Ascending aorta (tissue), 2 donors: ENCODE measurements around the gene IGFN1. TPM values are rescaled to one million over a fixed set of nuclear protein-coding genes. Genes with fewer than 3 reads are reported as not detected.

ENCODE experiments used
- DNase-seq, 2 donors: peaks; one replicate each; pipeline ENCODE4 v3.0.0-alpha.2; 2019; ENCODE audit warnings: low spot score in 2 of 2
- H3K27ac ChIP-seq, 2 donors: fragments of 200-600 bp; sonication (generic); one replicate each; pipeline ENCODE4 v1.5.1; 2016 to 2017; ENCODE audit warnings: mild to moderate bottlenecking in 1 of 2
- H3K27me3 ChIP-seq: fragments of 200-600 bp; sonication (generic); one replicate; pipeline ENCODE4 v1.5.1; 2017
- H3K36me3 ChIP-seq, 2 donors: fragments of 200-600 bp; sonication (generic); one replicate each; pipeline ENCODE4 v1.5.1; 2016
- H3K4me1 ChIP-seq, 2 donors: fragments of 200-600 bp; sonication (generic); one replicate each; pipeline ENCODE4 v1.5.1; 2016 to 2017; ENCODE audit warnings: mild to moderate bottlenecking in 1 of 2
- H3K4me3 ChIP-seq, 2 donors: fragments of 200-600 bp; sonication (generic); one replicate each; pipeline ENCODE4 v1.5.1; 2016 to 2017; ENCODE audit warnings: mild to moderate bottlenecking in 1 of 2
- H3K9me3 ChIP-seq, 2 donors: fragments of 200-600 bp; sonication (generic); one replicate each; pipeline ENCODE4 v1.5.1; 2016
- intact Hi-C: fragments of 100-400 bp; cut with DNase I; formaldehyde crosslinking; loops from one replicate; pipeline ENCODE4 v1.15.1; 2023
- total RNA-seq: library from RNA; depleted of rRNA; stranded (reverse); fragments of >200 nt; gene quantifications from one replicate; pipeline ENCODE4 v1.1.0, GENCODE V29; 2016
- TF ChIP-seq, protein P1 (sequence below), 3 experiments: fragments of 200-600 bp in 2 of 3; fragments of 450-650 bp in 1 of 3; sonication (generic) in 2 of 3; IDR thresholded peaks; one replicate each; pipeline ENCODE4 v1.5.1; 2016 to 2019; ENCODE audit warnings: antibody characterized with exemption in 3 of 3, mild to moderate bottlenecking in 1 of 3, moderate library complexity in 1 of 3

IGFN1 gene
- total RNA-seq, 1 donor from 2014 or later, result not detected

- Histone ChIP-seq H3K36me3 (no peaks in the 10 kb centered on the region), H3K9me3 (no peaks in the 10 kb centered on the region), H3K27me3 (no peaks in the 10 kb centered on the region), H3K27ac (no peak overlapping the region), H3K4me1 (no peaks in the 10 kb centered on the region), H3K4me3 (no peak overlapping the region)
- DNase-seq, result peak in 1 of 2 donors; percentile 19
- intact Hi-C loops, result no loop called here
- TF ChIP-seq, protein P1, sequence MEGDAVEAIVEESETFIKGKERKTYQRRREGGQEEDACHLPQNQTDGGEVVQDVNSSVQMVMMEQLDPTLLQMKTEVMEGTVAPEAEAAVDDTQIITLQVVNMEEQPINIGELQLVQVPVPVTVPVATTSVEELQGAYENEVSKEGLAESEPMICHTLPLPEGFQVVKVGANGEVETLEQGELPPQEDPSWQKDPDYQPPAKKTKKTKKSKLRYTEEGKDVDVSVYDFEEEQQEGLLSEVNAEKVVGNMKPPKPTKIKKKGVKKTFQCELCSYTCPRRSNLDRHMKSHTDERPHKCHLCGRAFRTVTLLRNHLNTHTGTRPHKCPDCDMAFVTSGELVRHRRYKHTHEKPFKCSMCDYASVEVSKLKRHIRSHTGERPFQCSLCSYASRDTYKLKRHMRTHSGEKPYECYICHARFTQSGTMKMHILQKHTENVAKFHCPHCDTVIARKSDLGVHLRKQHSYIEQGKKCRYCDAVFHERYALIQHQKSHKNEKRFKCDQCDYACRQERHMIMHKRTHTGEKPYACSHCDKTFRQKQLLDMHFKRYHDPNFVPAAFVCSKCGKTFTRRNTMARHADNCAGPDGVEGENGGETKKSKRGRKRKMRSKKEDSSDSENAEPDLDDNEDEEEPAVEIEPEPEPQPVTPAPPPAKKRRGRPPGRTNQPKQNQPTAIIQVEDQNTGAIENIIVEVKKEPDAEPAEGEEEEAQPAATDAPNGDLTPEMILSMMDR (IDR thresholded peaks at IDR 0.05), result no peak
Observed at GRCh38 chr1:201267481-201268229, 77.0 kb downstream of the IGFN1 start.

DNA sequence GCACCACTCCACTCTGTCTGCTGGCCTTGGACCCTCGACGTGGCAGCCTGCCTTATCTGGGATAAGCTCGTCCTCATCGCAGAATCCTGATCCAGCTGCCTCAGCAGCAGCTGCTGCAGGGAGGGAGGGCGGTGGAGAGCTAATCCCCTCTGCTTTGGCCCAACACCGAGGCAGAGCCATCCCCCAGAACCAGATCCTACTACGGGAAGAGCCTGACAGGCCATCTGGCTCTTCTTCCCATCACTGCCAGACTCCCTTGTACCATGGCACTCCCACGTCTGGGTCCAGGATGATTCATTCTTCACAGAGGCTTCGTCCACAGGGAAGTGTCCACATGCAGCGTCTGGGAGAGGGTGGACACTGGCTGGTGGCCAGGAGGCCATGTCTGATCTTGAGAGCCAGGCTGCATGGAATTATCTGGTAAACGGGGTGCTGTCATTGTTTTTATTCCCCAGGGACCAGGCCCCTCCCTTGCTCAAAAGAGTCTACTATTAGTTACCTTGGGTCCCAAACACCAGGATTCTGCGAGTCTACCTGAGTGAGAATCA is 78.1 kb downstream of the IGFN1 start:
- Histone ChIP-seq H3K27me3 (no peaks in the 10 kb centered on the region), H3K4me1 (no peaks in the 10 kb centered on the region), H3K4me3 (no peak overlapping the region), H3K9me3 (no peaks in the 10 kb centered on the region), H3K27ac (no peak overlapping the region), H3K36me3 (no peaks in the 10 kb centered on the region)
- TF ChIP-seq, protein P1 (IDR thresholded peaks at IDR 0.05), result no peak
- intact Hi-C loops, result no loop called here
- DNase-seq, result peak in 1 of 2 donors; percentile 56

- Histone ChIP-seq H3K9me3 (no peaks in the 10 kb centered on the region), H3K4me3 (no peak overlapping the region), H3K27ac (no peak overlapping the region), H3K4me1 (no peaks in the 10 kb centered on the region), H3K27me3 (no peaks in the 10 kb centered on the region), H3K36me3 (no peaks in the 10 kb centered on the region)
- DNase-seq, result peak in 1 of 2 donors; percentile 44
- intact Hi-C loops, result no loop called here
- TF ChIP-seq, protein P1 (IDR thresholded peaks at IDR 0.05), result no peak
Observed at GRCh38 chr1:201269281-201269680, 78.7 kb downstream of the IGFN1 start.

DNA sequence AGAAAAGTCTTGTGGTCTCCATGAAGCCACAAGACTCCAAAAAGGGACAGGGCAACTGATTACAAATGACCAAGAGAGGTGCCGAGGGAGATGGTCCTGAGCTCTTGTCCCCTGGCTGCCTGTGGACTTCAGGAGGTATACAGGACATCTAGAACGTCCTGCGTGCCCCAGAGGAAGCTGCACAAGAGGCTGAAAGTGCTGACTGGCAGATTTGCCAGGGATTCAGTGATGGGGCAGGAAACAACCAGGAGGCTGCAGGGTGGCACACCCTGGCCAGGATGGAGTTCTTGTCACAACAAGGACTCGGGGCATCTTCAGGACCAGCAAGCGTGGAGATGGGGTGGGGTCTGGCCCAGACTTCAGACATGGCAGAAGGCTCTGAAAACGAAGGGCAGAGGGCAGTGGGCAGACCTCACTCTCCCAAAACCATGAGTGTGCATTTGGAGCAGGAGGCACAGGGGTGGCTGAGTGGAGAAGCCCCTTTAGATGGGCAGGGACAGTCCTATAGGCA is 79.3 kb downstream of the IGFN1 start:
- Histone ChIP-seq H3K27me3 (no peaks in the 10 kb centered on the region), H3K9me3 (no peaks in the 10 kb centered on the region), H3K27ac (no peak overlapping the region), H3K4me3 (no peak overlapping the region), H3K36me3 (no peaks in the 10 kb centered on the region), H3K4me1 (no peaks in the 10 kb centered on the region)
- TF ChIP-seq, protein P1 (IDR thresholded peaks at IDR 0.05), result no peak
- DNase-seq, result peak in 1 of 2 donors; percentile 41
- intact Hi-C loops, result no loop called here

GRCh38 chr1:201270616-201271390 is 80.2 kb downstream of the IGFN1 start:
- Histone ChIP-seq H3K9me3 (no peaks in the 10 kb centered on the region), H3K27ac (no peak overlapping the region), H3K36me3 (no peaks in the 10 kb centered on the region), H3K27me3 (no peaks in the 10 kb centered on the region), H3K4me1 (no peaks in the 10 kb centered on the region), H3K4me3 (no peak overlapping the region)
- TF ChIP-seq, protein P1 (IDR thresholded peaks at IDR 0.05), result no peak
- intact Hi-C loops, result no loop called here
- DNase-seq, result no peak
